A549 (cell line): ENCODE measurements around the gene CYP1A2.

Experiments
- POLR2A ChIP-seq: IDR thresholded peaks from 2 replicates; pipeline ENCODE4 v1.6.1; 2012; ENCODE audit warnings: mild to moderate bottlenecking, low read length
- RCOR1 ChIP-seq: fragments of 150-350 bp; IDR thresholded peaks from 2 replicates; pipeline ENCODE4 v1.6.1; 2014; ENCODE audit warnings: antibody characterized with exemption, low read length, low read depth
- SMC3 ChIP-seq: fragments of >200 bp; sonication (Bioruptor Twin); formaldehyde crosslinking; IDR thresholded peaks from 3 replicates; pipeline ENCODE4 v1.6.1; 2018; ENCODE audit warnings: inconsistent platforms
- TF ChIP-seq, protein P1 (sequence below): fragments of >200 bp; sonication (Bioruptor Twin); formaldehyde crosslinking; IDR thresholded peaks from 3 replicates; pipeline ENCODE4 v1.5.1; 2016
- TF ChIP-seq, protein P2 (sequence below): fragments of 200-600 bp; sonication (generic); IDR thresholded peaks from 2 replicates; pipeline ENCODE4 v1.6.1; 2016; ENCODE audit warnings: antibody characterized with exemption, mild to moderate bottlenecking, moderate library complexity
- TF ChIP-seq, protein P3 (sequence below): fragments of 450-650 bp; IDR thresholded peaks from 2 replicates; pipeline ENCODE4 v1.6.1; 2014; ENCODE audit warnings: antibody characterized with exemption

DNA sequence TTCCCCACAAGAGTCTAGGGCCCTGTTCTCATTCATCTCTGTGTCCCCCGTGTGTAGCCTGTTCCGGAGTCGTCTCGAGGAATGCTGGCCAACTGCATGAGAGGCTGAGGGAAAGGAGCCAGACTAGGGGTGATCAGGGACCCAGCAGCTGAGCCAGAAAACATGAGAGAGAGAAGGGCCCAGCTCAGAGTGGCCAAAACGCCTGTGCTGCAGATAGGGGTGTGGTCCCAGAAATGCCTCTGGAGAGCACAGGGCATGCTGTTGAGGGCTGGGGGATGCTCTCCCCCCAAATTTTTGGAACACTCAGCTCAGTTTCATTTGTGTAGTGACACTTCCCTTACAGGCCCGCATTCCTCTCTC is 14.1 kb downstream of the CYP1A2 start:
- TF ChIP-seq, protein P1, sequence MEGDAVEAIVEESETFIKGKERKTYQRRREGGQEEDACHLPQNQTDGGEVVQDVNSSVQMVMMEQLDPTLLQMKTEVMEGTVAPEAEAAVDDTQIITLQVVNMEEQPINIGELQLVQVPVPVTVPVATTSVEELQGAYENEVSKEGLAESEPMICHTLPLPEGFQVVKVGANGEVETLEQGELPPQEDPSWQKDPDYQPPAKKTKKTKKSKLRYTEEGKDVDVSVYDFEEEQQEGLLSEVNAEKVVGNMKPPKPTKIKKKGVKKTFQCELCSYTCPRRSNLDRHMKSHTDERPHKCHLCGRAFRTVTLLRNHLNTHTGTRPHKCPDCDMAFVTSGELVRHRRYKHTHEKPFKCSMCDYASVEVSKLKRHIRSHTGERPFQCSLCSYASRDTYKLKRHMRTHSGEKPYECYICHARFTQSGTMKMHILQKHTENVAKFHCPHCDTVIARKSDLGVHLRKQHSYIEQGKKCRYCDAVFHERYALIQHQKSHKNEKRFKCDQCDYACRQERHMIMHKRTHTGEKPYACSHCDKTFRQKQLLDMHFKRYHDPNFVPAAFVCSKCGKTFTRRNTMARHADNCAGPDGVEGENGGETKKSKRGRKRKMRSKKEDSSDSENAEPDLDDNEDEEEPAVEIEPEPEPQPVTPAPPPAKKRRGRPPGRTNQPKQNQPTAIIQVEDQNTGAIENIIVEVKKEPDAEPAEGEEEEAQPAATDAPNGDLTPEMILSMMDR, result no peak
- TF ChIP-seq SMC3, result no peak
- no peak for TF ChIP-seq RCOR1
- TF ChIP-seq, protein P2, sequence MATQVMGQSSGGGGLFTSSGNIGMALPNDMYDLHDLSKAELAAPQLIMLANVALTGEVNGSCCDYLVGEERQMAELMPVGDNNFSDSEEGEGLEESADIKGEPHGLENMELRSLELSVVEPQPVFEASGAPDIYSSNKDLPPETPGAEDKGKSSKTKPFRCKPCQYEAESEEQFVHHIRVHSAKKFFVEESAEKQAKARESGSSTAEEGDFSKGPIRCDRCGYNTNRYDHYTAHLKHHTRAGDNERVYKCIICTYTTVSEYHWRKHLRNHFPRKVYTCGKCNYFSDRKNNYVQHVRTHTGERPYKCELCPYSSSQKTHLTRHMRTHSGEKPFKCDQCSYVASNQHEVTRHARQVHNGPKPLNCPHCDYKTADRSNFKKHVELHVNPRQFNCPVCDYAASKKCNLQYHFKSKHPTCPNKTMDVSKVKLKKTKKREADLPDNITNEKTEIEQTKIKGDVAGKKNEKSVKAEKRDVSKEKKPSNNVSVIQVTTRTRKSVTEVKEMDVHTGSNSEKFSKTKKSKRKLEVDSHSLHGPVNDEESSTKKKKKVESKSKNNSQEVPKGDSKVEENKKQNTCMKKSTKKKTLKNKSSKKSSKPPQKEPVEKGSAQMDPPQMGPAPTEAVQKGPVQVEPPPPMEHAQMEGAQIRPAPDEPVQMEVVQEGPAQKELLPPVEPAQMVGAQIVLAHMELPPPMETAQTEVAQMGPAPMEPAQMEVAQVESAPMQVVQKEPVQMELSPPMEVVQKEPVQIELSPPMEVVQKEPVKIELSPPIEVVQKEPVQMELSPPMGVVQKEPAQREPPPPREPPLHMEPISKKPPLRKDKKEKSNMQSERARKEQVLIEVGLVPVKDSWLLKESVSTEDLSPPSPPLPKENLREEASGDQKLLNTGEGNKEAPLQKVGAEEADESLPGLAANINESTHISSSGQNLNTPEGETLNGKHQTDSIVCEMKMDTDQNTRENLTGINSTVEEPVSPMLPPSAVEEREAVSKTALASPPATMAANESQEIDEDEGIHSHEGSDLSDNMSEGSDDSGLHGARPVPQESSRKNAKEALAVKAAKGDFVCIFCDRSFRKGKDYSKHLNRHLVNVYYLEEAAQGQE, result no peak
- TF ChIP-seq, protein P3, sequence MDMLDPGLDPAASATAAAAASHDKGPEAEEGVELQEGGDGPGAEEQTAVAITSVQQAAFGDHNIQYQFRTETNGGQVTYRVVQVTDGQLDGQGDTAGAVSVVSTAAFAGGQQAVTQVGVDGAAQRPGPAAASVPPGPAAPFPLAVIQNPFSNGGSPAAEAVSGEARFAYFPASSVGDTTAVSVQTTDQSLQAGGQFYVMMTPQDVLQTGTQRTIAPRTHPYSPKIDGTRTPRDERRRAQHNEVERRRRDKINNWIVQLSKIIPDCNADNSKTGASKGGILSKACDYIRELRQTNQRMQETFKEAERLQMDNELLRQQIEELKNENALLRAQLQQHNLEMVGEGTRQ, result no peak
- no peak for TF ChIP-seq POLR2A
